ENCODE measurements around the gene TIFAB.

TIFAB gene

GRCh38 chr5:135491552-135492318 lies 39.6 kb upstream of the TIFAB start:
- H3K4me3 ChIP-seq (ENCODE audit: low read depth, low read length) = no peak overlapping the region
- no peak for TF ChIP-seq CTCF (conservative IDR thresholded peaks at IDR 0.05; ENCODE audit: low read depth, low read length)
- DNase-seq (ENCODE audit: low read depth) = no peak

GRCh38 chr5:135491038-135491551 lies 38.9 kb upstream of the TIFAB start:
- H3K4me3 ChIP-seq (ENCODE audit: low read depth, low read length) = no peak overlapping the region
- no peak for TF ChIP-seq CTCF (conservative IDR thresholded peaks at IDR 0.05; ENCODE audit: low read depth, low read length)
- DNase-seq (ENCODE audit: low read depth) = no peak

- no peak for TF ChIP-seq CTCF (conservative IDR thresholded peaks at IDR 0.05; ENCODE audit: low read depth, low read length)
- peak; percentile 9 for DNase-seq (ENCODE audit: low read depth)
- no peak overlapping the region for H3K4me3 ChIP-seq (ENCODE audit: low read depth, low read length)
Measured at GRCh38 chr5:135490245-135491037, 38.3 kb upstream of the TIFAB start.

- DNase-seq (ENCODE audit: low read depth) = no peak
- no peak overlapping the region for H3K4me3 ChIP-seq (ENCODE audit: low read depth, low read length)
- TF ChIP-seq CTCF (conservative IDR thresholded peaks at IDR 0.05; ENCODE audit: low read depth, low read length) = no peak
Measured at GRCh38 chr5:135489466-135490244, 37.5 kb upstream of the TIFAB start.

GRCh38 chr5:135488727-135489465 lies 36.7 kb upstream of the TIFAB start:
- H3K4me3 ChIP-seq (ENCODE audit: low read depth, low read length) = peak overlapping the region; percentile 46
- DNase-seq (ENCODE audit: low read depth) = peak; percentile 49
- TF ChIP-seq CTCF (conservative IDR thresholded peaks at IDR 0.05; ENCODE audit: low read depth, low read length) = no peak

- no peak overlapping the region for H3K4me3 ChIP-seq (ENCODE audit: low read depth, low read length)
- TF ChIP-seq CTCF (conservative IDR thresholded peaks at IDR 0.05; ENCODE audit: low read depth, low read length) = no peak
- DNase-seq (ENCODE audit: low read depth) = no peak
Measured at GRCh38 chr5:135487839-135488514, 35.8 kb upstream of the TIFAB start.

Measured in choroid plexus epithelial cell (primary cell).